IMR-90 (cell line): ENCODE data around the gene SBF2.

Experiments used
- MAFK ChIP-seq: IDR thresholded peaks from 2 replicates; pipeline ENCODE4 v1.6.1; 2012; ENCODE audit warnings: low read depth, low read length, improper control_type of control experiment
- SMC3 ChIP-seq: fragments of 150-350 bp; IDR thresholded peaks from 2 replicates; pipeline ENCODE4 v1.6.1; 2016; ENCODE audit warnings: low read depth, mild to moderate bottlenecking, antibody characterized with exemption, low read length, moderate library complexity
- TF ChIP-seq, protein P1 (sequence below): conservative IDR thresholded peaks from 2 replicates; pipeline ENCODE4 v1.5.1; 2012; ENCODE audit warnings: mild to moderate bottlenecking, low read depth, low read length, improper control_type of control experiment

DNA sequence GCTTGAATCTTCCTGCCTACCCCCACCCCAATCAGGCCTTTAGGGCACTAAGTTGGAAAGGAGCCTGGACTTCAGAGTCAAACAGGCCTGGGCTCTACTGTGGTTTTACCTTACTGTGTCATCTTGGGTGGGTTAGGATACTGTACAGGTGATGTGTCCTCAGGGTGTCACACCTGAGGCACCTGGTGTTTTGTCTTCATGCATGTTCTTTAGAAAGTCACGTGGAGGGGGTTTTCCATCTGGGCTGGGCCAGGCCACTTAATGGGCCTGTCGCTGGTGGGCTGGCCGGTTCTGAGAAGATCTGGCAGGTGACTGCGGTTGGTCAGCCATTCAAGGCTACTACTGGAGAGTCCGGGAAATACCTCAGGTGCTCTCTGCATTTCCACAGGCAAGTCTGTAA lies 537.6 kb downstream of the SBF2 start:
- TF ChIP-seq, protein P1, sequence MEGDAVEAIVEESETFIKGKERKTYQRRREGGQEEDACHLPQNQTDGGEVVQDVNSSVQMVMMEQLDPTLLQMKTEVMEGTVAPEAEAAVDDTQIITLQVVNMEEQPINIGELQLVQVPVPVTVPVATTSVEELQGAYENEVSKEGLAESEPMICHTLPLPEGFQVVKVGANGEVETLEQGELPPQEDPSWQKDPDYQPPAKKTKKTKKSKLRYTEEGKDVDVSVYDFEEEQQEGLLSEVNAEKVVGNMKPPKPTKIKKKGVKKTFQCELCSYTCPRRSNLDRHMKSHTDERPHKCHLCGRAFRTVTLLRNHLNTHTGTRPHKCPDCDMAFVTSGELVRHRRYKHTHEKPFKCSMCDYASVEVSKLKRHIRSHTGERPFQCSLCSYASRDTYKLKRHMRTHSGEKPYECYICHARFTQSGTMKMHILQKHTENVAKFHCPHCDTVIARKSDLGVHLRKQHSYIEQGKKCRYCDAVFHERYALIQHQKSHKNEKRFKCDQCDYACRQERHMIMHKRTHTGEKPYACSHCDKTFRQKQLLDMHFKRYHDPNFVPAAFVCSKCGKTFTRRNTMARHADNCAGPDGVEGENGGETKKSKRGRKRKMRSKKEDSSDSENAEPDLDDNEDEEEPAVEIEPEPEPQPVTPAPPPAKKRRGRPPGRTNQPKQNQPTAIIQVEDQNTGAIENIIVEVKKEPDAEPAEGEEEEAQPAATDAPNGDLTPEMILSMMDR = no peak
- TF ChIP-seq SMC3 (no peak), MAFK (no peak)
